ENCODE results near the gene IL17B.

GRCh38 chr5:149404746-149405549 is 25.9 kb upstream of the IL17B start:
- no peak for TF ChIP-seq CTCF (IDR thresholded peaks at IDR 0.05)
- no peak for TF ChIP-seq POLR2A (IDR thresholded peaks at IDR 0.05)
- TF ChIP-seq EP300 (IDR thresholded peaks at IDR 0.05) = no peak

Data from upper lobe of left lung (tissue), 4 donors.